HepG2 (cell line): ENCODE measurements around the gene MVP. TPM values are rescaled to one million over a fixed set of nuclear protein-coding genes. Genes with fewer than 3 reads are reported as not detected.
A peak's percentile ranks its signal among the peaks of the same experiment; 100 is the strongest.

Experiments used
- CAMTA2 ChIP-seq: sonication (generic); formaldehyde crosslinking; IDR thresholded peaks from 2 replicates; pipeline ENCODE4 v1.4.0; 2020; ENCODE audit warnings: mild to moderate bottlenecking, missing genetic modification reagents, borderline replicate concordance
- HOXA9 ChIP-seq: sonication (generic); formaldehyde crosslinking; IDR thresholded peaks from 2 replicates; pipeline ENCODE4 v1.8.1; 2022; ENCODE audit warnings: missing genetic modification reagents, mild to moderate bottlenecking, moderate library complexity, borderline replicate concordance
- KLF9 ChIP-seq: IDR thresholded peaks from 2 replicates; pipeline ENCODE4 v1.6.1; 2016; ENCODE audit warnings: low read depth
- MTF2 ChIP-seq: sonication (generic); formaldehyde crosslinking; IDR thresholded peaks from 2 replicates; pipeline ENCODE4 v1.5.0; 2020; ENCODE audit warnings: missing genetic modification reagents, borderline replicate concordance
- SMAD1 ChIP-seq: sonication (generic); formaldehyde crosslinking; IDR thresholded peaks from 2 replicates; pipeline ENCODE4 v1.4.0; 2020; ENCODE audit warnings: missing genetic modification reagents, low read depth, mild to moderate bottlenecking, borderline replicate concordance
- SMARCE1 ChIP-seq: fragments of 450-650 bp; IDR thresholded peaks from 2 replicates; pipeline ENCODE4 v1.6.1; 2017; ENCODE audit warnings: borderline replicate concordance
- SOX5 ChIP-seq: IDR thresholded peaks from 2 replicates; pipeline ENCODE4 v1.6.1; 2016; ENCODE audit warnings: borderline replicate concordance
- ZNF343 ChIP-seq: sonication (generic); formaldehyde crosslinking; IDR thresholded peaks from 2 replicates; pipeline ENCODE4 v1.4.0; 2020; ENCODE audit warnings: mild to moderate bottlenecking, missing genetic modification reagents
- ZNF775 ChIP-seq: sonication (generic); formaldehyde crosslinking; IDR thresholded peaks from 2 replicates; pipeline ENCODE4 v1.4.0; 2020; ENCODE audit warnings: missing genetic modification reagents, mild to moderate bottlenecking, moderate library complexity, borderline replicate concordance
- polyA plus RNA-seq, 8 experiments: library from polyadenylated mRNA; depleted of rRNA in 3 of 8; stranded (reverse) in 7 of 8; unstranded in 1 of 8; fragments of >200 nt; fragmentation: Illumina TruSeq in 4 of 8; extraction: Trizol in 4 of 8; gene quantifications; 2 replicates each; pipeline versions ENCODE4 v1.2.1 to v1.2.3, GENCODE V29; 2011 to 2016; ENCODE audit warnings: low read depth in 4 of 8, missing spikeins in 1 of 8, mixed read lengths in 1 of 8; ENCODE audit not compliant: insufficient read depth in 1 of 8
- total RNA-seq, 5 experiments: library from RNA; depleted of rRNA; stranded (reverse); fragments of >200 nt; fragmentation: Illumina TruSeq; extraction: Trizol; gene quantifications; 2 replicates each; pipeline ENCODE4 v1.2.3, GENCODE V29; 2016; ENCODE audit warnings: low read depth in 1 of 5
- TF ChIP-seq, protein P1 (sequence below): sonication (generic); formaldehyde crosslinking; IDR thresholded peaks from 2 replicates; pipeline ENCODE4 v1.9.0; 2022; ENCODE audit warnings: low read depth, missing genetic modification reagents
- TF ChIP-seq, protein P2 (sequence below): IDR thresholded peaks from 2 replicates; pipeline ENCODE4 v1.6.1; 2016; ENCODE audit warnings: missing genetic modification reagents, missing compliant biosample characterization
- TF ChIP-seq, protein P3 (sequence below): sonication (generic); formaldehyde crosslinking; IDR thresholded peaks from 2 replicates; pipeline ENCODE4 v1.8.1; 2023; ENCODE audit warnings: missing genetic modification reagents, inconsistent platforms, borderline replicate concordance
- TF ChIP-seq, protein P4 (sequence below): sonication (generic); formaldehyde crosslinking; IDR thresholded peaks from 2 replicates; pipeline ENCODE4 v1.5.0; 2020; ENCODE audit warnings: mild to moderate bottlenecking, missing genetic modification reagents, borderline replicate concordance

Gene MVP
- total and polyA plus RNA-seq, 2 of the 13 experiments (the other 11 are each of a cell fraction or from before 2014, with no cell fraction given) = 22.9 to 43.5 TPM

DNA sequence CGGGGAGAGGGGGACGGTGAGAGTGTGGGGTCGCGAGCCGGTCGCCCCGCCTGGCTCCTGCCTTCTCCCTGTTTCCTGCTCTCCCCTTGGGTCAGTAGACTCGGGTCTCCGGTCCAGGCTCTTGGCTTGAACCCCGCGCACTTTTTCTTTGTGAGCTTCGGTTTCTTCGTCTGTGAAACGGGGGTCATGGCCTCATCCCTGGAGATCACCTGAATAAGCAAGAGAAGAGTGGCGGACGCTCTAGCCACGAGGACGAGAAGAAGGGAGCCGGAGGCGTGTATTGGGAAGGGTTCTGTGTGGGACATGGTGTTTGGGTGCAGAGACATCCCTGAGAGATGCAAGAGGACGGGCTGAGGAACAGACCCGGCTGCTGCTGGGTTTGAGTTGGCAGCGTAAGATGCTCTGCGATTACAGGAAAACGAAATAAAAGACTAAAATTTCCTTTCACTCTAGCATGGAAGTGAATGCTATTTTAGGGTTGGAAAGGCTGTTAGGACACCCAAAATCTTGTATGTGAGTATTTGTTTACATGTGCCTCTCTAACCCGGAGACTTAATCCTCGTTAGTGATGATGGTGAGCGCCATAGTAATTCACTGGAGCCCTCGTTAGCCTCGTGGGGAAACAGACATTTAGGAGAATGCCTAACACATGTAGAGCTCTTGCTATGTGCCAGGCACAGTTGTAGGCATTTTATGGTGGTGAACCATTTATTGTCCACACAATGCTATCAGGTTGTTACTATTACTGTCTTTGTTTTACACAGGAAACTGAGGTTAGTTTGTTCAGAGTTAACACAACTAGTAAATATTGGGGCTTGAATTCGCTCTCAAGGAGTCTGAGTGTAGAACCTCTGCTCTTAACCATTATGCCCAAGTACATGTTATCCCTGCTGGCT, 29.1 kb upstream of the MVP start (continued):
- TF ChIP-seq, protein P1, sequence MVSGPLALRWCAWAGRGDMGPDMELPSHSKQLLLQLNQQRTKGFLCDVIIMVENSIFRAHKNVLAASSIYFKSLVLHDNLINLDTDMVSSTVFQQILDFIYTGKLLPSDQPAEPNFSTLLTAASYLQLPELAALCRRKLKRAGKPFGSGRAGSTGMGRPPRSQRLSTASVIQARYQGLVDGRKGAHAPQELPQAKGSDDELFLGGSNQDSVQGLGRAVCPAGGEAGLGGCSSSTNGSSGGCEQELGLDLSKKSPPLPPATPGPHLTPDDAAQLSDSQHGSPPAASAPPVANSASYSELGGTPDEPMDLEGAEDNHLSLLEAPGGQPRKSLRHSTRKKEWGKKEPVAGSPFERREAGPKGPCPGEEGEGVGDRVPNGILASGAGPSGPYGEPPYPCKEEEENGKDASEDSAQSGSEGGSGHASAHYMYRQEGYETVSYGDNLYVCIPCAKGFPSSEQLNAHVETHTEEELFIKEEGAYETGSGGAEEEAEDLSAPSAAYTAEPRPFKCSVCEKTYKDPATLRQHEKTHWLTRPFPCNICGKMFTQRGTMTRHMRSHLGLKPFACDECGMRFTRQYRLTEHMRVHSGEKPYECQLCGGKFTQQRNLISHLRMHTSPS (CRISPR knock-in tag) = no peak
- TF ChIP-seq ZNF343 (no peak), MTF2 (CRISPR knock-in tag) (no peak), KLF9 (CRISPR knock-in tag) (no peak), SMARCE1 (no peak), SOX5 (CRISPR knock-in tag) (no peak), SMAD1 (CRISPR knock-in tag) (0 out of 2 replicates have a peak, but pooled peaks have one; percentile 5), HOXA9 (CRISPR knock-in tag) (peak; percentile 12; the same call in 1 of the 2 replicates), CAMTA2 (0 out of 2 replicates have a peak, but pooled peaks have one; percentile 15), ZNF775 (CRISPR knock-in tag) (no peak)
- TF ChIP-seq, protein P2, sequence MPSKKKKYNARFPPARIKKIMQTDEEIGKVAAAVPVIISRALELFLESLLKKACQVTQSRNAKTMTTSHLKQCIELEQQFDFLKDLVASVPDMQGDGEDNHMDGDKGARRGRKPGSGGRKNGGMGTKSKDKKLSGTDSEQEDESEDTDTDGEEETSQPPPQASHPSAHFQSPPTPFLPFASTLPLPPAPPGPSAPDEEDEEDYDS (CRISPR knock-in tag) = no peak
- TF ChIP-seq, protein P3, sequence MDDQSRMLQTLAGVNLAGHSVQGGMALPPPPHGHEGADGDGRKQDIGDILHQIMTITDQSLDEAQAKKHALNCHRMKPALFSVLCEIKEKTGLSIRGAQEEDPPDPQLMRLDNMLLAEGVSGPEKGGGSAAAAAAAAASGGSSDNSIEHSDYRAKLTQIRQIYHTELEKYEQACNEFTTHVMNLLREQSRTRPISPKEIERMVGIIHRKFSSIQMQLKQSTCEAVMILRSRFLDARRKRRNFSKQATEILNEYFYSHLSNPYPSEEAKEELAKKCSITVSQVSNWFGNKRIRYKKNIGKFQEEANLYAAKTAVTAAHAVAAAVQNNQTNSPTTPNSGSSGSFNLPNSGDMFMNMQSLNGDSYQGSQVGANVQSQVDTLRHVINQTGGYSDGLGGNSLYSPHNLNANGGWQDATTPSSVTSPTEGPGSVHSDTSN (CRISPR knock-in tag) = no peak
- TF ChIP-seq, protein P4, sequence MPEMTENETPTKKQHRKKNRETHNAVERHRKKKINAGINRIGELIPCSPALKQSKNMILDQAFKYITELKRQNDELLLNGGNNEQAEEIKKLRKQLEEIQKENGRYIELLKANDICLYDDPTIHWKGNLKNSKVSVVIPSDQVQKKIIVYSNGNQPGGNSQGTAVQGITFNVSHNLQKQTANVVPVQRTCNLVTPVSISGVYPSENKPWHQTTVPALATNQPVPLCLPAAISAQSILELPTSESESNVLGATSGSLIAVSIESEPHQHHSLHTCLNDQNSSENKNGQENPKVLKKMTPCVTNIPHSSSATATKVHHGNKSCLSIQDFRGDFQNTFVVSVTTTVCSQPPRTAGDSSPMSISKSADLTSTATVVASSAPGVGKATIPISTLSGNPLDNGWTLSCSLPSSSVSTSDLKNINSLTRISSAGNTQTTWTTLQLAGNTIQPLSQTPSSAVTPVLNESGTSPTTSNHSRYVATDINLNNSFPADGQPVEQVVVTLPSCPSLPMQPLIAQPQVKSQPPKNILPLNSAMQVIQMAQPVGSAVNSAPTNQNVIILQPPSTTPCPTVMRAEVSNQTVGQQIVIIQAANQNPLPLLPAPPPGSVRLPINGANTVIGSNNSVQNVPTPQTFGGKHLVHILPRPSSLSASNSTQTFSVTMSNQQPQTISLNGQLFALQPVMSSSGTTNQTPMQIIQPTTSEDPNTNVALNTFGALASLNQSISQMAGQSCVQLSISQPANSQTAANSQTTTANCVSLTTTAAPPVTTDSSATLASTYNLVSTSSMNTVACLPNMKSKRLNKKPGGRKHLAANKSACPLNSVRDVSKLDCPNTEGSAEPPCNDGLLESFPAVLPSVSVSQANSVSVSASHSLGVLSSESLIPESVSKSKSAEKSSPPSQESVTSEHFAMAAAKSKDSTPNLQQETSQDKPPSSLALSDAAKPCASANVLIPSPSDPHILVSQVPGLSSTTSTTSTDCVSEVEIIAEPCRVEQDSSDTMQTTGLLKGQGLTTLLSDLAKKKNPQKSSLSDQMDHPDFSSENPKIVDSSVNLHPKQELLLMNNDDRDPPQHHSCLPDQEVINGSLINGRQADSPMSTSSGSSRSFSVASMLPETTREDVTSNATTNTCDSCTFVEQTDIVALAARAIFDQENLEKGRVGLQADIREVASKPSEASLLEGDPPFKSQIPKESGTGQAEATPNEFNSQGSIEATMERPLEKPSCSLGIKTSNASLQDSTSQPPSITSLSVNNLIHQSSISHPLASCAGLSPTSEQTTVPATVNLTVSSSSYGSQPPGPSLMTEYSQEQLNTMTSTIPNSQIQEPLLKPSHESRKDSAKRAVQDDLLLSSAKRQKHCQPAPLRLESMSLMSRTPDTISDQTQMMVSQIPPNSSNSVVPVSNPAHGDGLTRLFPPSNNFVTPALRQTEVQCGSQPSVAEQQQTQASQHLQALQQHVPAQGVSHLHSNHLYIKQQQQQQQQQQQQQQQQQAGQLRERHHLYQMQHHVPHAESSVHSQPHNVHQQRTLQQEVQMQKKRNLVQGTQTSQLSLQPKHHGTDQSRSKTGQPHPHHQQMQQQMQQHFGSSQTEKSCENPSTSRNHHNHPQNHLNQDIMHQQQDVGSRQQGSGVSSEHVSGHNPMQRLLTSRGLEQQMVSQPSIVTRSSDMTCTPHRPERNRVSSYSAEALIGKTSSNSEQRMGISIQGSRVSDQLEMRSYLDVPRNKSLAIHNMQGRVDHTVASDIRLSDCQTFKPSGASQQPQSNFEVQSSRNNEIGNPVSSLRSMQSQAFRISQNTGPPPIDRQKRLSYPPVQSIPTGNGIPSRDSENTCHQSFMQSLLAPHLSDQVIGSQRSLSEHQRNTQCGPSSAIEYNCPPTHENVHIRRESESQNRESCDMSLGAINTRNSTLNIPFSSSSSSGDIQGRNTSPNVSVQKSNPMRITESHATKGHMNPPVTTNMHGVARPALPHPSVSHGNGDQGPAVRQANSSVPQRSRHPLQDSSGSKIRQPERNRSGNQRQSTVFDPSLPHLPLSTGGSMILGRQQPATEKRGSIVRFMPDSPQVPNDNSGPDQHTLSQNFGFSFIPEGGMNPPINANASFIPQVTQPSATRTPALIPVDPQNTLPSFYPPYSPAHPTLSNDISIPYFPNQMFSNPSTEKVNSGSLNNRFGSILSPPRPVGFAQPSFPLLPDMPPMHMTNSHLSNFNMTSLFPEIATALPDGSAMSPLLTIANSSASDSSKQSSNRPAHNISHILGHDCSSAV (CRISPR knock-in tag) = no peak
